Measurements from ENCODE around the gene FAM200B. TPM values are rescaled to one million over a fixed set of nuclear protein-coding genes. Genes with fewer than 3 reads are reported as not detected.
A peak's percentile ranks its signal among the peaks of the same experiment; 100 is the strongest.

The FAM200B gene
- 30.1 TPM for total RNA-seq

GRCh38 chr4:15681372-15682241, at the start of gene FAM200B:
Gene FAM200B, plus strand, starts transcription at chr4:15681827. Its CDS starts 5,151 bp downstream, at chr4:15686978.
- Histone ChIP-seq H3K9me3 (ENCODE audit: low read depth, low read length) (no peaks in the 10 kb centered on the region), H3K4me1 (ENCODE audit: insufficient read depth, low read length) (peaks cover 39% of the 10 kb centered on the region), H3K4me3 (ENCODE audit: low read length) (peak within 1 kb of the TSS; percentile 86), H3K27me3 (ENCODE audit: insufficient read depth, low read length) (no peaks in the 10 kb centered on the region)

GRCh38 chr4:15636818-15637217, 44.8 kb upstream of the FAM200B start:
- H3K4me3 ChIP-seq (ENCODE audit: low read length), result no peak overlapping the region
- H3K9me3 ChIP-seq (ENCODE audit: low read depth, low read length), result no peaks in the 10 kb centered on the region
- peaks cover 4% of the 10 kb centered on the region for H3K4me1 ChIP-seq (ENCODE audit: insufficient read depth, low read length)
- H3K27me3 ChIP-seq (ENCODE audit: insufficient read depth, low read length), result no peaks in the 10 kb centered on the region

GRCh38 chr4:15638418-15638817, 43.2 kb upstream of the FAM200B start:
- no peaks in the 10 kb centered on the region for H3K9me3 ChIP-seq (ENCODE audit: low read depth, low read length)
- no peaks in the 10 kb centered on the region for H3K27me3 ChIP-seq (ENCODE audit: insufficient read depth, low read length)
- peaks cover 6% of the 10 kb centered on the region for H3K4me1 ChIP-seq (ENCODE audit: insufficient read depth, low read length)
- H3K4me3 ChIP-seq (ENCODE audit: low read length), result no peak overlapping the region

- H3K4me3 ChIP-seq (ENCODE audit: low read length), result no peak overlapping the region
- no peaks in the 10 kb centered on the region for H3K27me3 ChIP-seq (ENCODE audit: insufficient read depth, low read length)
- H3K4me1 ChIP-seq (ENCODE audit: insufficient read depth, low read length), result peaks cover 53% of the 10 kb centered on the region
- H3K9me3 ChIP-seq (ENCODE audit: low read depth, low read length), result no peaks in the 10 kb centered on the region
Measured at GRCh38 chr4:15648600-15648999, 33.0 kb upstream of the FAM200B start.

- Histone ChIP-seq H3K27me3 (ENCODE audit: insufficient read depth, low read length) (no peaks in the 10 kb centered on the region), H3K4me1 (ENCODE audit: insufficient read depth, low read length) (peaks cover 54% of the 10 kb centered on the region), H3K9me3 (ENCODE audit: low read depth, low read length) (no peaks in the 10 kb centered on the region), H3K4me3 (ENCODE audit: low read length) (no peak overlapping the region)
Measured at GRCh38 chr4:15649914-15650545, 31.6 kb upstream of the FAM200B start.

GRCh38 chr4:15651676-15652075, 30.0 kb upstream of the FAM200B start:
- peak overlapping the region; percentile 22 for H3K4me3 ChIP-seq (ENCODE audit: low read length)
- H3K27me3 ChIP-seq (ENCODE audit: insufficient read depth, low read length), result no peaks in the 10 kb centered on the region
- peaks cover 64% of the 10 kb centered on the region for H3K4me1 ChIP-seq (ENCODE audit: insufficient read depth, low read length)
- no peaks in the 10 kb centered on the region for H3K9me3 ChIP-seq (ENCODE audit: low read depth, low read length)

- Histone ChIP-seq H3K4me1 (ENCODE audit: insufficient read depth, low read length) (peaks cover 66% of the 10 kb centered on the region), H3K27me3 (ENCODE audit: insufficient read depth, low read length) (no peaks in the 10 kb centered on the region), H3K4me3 (ENCODE audit: low read length) (peak overlapping the region; percentile 22), H3K9me3 (ENCODE audit: low read depth, low read length) (no peaks in the 10 kb centered on the region)
Measured at GRCh38 chr4:15652191-15652590, 29.4 kb upstream of the FAM200B start.

- Histone ChIP-seq H3K9me3 (ENCODE audit: low read depth, low read length) (no peaks in the 10 kb centered on the region), H3K27me3 (ENCODE audit: insufficient read depth, low read length) (no peaks in the 10 kb centered on the region), H3K4me1 (ENCODE audit: insufficient read depth, low read length) (peaks cover 69% of the 10 kb centered on the region), H3K4me3 (ENCODE audit: low read length) (peak overlapping the region; percentile 80)
Measured at GRCh38 chr4:15652841-15653240, 28.8 kb upstream of the FAM200B start.

GRCh38 chr4:15653420-15653819, 28.2 kb upstream of the FAM200B start:
- no peaks in the 10 kb centered on the region for H3K9me3 ChIP-seq (ENCODE audit: low read depth, low read length)
- H3K4me1 ChIP-seq (ENCODE audit: insufficient read depth, low read length), result peaks cover 71% of the 10 kb centered on the region
- H3K27me3 ChIP-seq (ENCODE audit: insufficient read depth, low read length), result no peaks in the 10 kb centered on the region
- H3K4me3 ChIP-seq (ENCODE audit: low read length), result peak overlapping the region; percentile 80

GRCh38 chr4:15653864-15654592, 27.6 kb upstream of the FAM200B start:
- H3K4me3 ChIP-seq (ENCODE audit: low read length), result peak overlapping the region; percentile 80
- H3K27me3 ChIP-seq (ENCODE audit: insufficient read depth, low read length), result no peaks in the 10 kb centered on the region
- H3K9me3 ChIP-seq (ENCODE audit: low read depth, low read length), result no peaks in the 10 kb centered on the region
- peaks cover 72% of the 10 kb centered on the region for H3K4me1 ChIP-seq (ENCODE audit: insufficient read depth, low read length)

- Histone ChIP-seq H3K9me3 (ENCODE audit: low read depth, low read length) (no peaks in the 10 kb centered on the region), H3K4me3 (ENCODE audit: low read length) (peak overlapping the region; percentile 80), H3K27me3 (ENCODE audit: insufficient read depth, low read length) (no peaks in the 10 kb centered on the region), H3K4me1 (ENCODE audit: insufficient read depth, low read length) (peaks cover 65% of the 10 kb centered on the region)
Measured at GRCh38 chr4:15654593-15655222, 26.9 kb upstream of the FAM200B start.

- Histone ChIP-seq H3K4me3 (ENCODE audit: low read length) (peak within 1 kb of the TSS; percentile 80), H3K9me3 (ENCODE audit: low read depth, low read length) (no peaks in the 10 kb centered on the region), H3K4me1 (ENCODE audit: insufficient read depth, low read length) (peaks cover 65% of the 10 kb centered on the region), H3K27me3 (ENCODE audit: insufficient read depth, low read length) (no peaks in the 10 kb centered on the region)
Measured at GRCh38 chr4:15655223-15656037, 26.2 kb upstream of the FAM200B start, which contains the start of gene FBXL5. Gene FBXL5, minus strand, starts transcription at chr4:15655357. Its CDS starts 70 bp downstream, at chr4:15655287.

GRCh38 chr4:15656038-15656470, 25.6 kb upstream of the FAM200B start:
- Histone ChIP-seq H3K4me3 (ENCODE audit: low read length) (peak overlapping the region; percentile 80), H3K27me3 (ENCODE audit: insufficient read depth, low read length) (no peaks in the 10 kb centered on the region), H3K4me1 (ENCODE audit: insufficient read depth, low read length) (peaks cover 65% of the 10 kb centered on the region), H3K9me3 (ENCODE audit: low read depth, low read length) (no peaks in the 10 kb centered on the region)

GRCh38 chr4:15657366-15657765, 24.3 kb upstream of the FAM200B start:
- no peaks in the 10 kb centered on the region for H3K27me3 ChIP-seq (ENCODE audit: insufficient read depth, low read length)
- no peaks in the 10 kb centered on the region for H3K9me3 ChIP-seq (ENCODE audit: low read depth, low read length)
- peaks cover 64% of the 10 kb centered on the region for H3K4me1 ChIP-seq (ENCODE audit: insufficient read depth, low read length)
- H3K4me3 ChIP-seq (ENCODE audit: low read length), result peak overlapping the region; percentile 37

All from mononuclear cell (primary cell).